Erythroblast (primary cell): ENCODE results near the gene PLEKHJ1.

Source experiments
- GATA1 ChIP-seq: IDR thresholded peaks from 2 replicates; pipeline ENCODE4 v1.6.1; 2011; ENCODE audit warnings: low read depth, mild to moderate bottlenecking, control low read depth, low read length, moderate library complexity
- POLR2A ChIP-seq: IDR thresholded peaks from 2 replicates; pipeline ENCODE4 v1.6.1; 2011; ENCODE audit warnings: mild to moderate bottlenecking, low read length

DNA sequence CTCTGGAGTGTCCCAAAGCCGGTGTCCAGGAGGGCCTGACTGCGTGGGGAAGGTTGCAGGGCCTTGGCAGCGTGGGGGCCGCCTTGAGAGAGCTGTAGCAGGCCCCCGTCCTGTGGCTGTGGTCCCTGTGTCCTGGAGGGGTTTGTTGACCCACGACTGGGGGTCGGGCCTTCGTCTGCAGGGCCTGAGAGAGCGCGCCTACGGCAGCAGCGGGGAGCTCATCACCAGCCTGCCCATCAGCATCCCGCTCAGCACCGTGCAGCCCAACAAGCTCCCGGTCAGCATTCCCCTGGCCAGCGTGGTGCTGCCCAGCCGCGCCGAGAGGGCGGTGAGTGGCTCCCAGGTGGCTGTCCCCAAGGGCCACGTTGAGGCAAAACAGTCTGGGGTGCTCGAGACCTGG is 18.5 kb downstream of the PLEKHJ1 start:
- TF ChIP-seq POLR2A (no peak), GATA1 (no peak)
